Heart left ventricle (tissue), 13 donors: ENCODE measurements around the gene RARRES1.

ENCODE experiments used
- CTCF ChIP-seq, 12 donors: fragments of 200-600 bp; sonication (generic) in 4 of 12; IDR thresholded peaks; one replicate each; pipeline versions ENCODE4 v1.5.0 to v1.8.0; 2018 to 2022; ENCODE audit warnings: antibody characterized with exemption in 12 of 12, mild to moderate bottlenecking in 5 of 12
- POLR2A ChIP-seq, 2 donors: fragments of 450-650 bp; IDR thresholded peaks; one replicate each; pipeline ENCODE4 v1.6.1; 2017; ENCODE audit warnings: antibody characterized with exemption in 2 of 2, mild to moderate bottlenecking in 2 of 2, moderate library complexity in 2 of 2
- donor health status: ischemic (EF 13 %, LVEDD 7.1; RV severe dilation, severe dysfunction).
- donor health status: DM: no; HTN: yes; CAD: no.
- donor health status: DM: no; HTN: no; CAD: no.
- donor health status: ischemic (EF 25% LVEDD 6.9; RV normal size, moderate dysfunction).
- donor health status: ischemic (EF 25% LVEDD 5.7; RV mildly dilated, moderate dysfunction).
- donor health status: ischemic (EF 35%, LVEDD 5.7; RV mildly dilated, moderate dysfunction).
- donor health status: nonischemic (EF 11% LVEDD 7.7; RV severe dilation, severe dysfunction).
- donor health status: DM: yes; HTN: yes; CAD: no.
- donor health status: PGD.
- donor health status: ischemic (EF 29% LVEDD 5.4; RV normal size, mild dysfunction).
- donor health status: nonischemic (EF 23%, LVEDD 6.1; RV moderate dilation, normal function).

DNA sequence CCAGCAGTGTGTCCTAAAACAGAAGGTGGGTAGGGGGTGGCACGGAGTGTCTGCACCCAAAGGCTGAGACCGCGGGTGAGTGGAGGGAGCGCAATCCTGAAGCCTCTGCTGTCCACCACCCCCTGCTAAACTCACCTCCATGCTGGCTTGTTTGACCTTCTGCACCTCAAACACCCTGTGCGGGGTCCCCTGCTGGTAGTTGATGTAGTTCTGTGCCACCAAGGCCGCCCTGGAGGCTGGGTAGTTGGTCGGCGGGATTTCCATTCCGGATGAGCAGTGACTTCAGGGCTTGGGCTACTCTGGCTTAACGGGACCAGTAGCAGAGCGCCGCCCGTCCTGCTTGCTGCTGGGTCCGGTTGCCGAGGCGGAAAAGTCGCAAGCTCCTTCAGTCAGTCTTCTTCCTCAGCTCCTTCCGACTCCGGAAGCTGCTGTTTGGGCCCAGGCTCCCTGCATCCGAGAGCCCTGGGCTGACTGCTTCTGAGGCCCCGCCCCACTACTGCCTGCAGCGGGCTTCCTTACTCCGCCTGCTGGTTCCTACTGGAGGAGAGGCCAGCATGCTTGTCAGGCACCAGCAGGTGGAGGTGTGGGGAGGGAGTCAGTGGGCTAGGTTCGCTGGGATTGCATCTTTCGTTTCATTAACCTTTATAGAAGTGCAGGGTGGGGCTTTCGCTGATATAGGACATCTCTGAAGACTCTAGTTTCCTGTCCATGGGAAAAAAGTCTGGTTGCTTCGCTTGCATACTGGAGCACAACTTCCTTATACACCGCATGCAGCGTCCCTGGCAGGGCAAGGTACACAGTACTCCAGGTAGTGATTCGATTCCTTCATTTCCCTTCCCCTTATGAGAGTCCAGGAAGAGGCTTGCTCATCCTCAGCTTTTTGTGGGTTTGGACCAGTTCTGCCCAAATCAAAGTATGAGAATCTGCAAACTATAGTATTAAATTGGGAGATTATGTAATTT is 59.8 kb downstream of the RARRES1 start, which contains the start of gene LXN:
- TF ChIP-seq CTCF (IDR thresholded peaks at IDR 0.05) (peak; percentile 34 to 89 (median 55)), POLR2A (IDR thresholded peaks at IDR 0.05) (no peak)
